ENCODE data around the gene CCDC82. TPM values are rescaled to one million over a fixed set of nuclear protein-coding genes. Genes with fewer than 3 reads are reported as not detected.
A peak's percentile ranks its signal among the peaks of the same experiment; 100 is the strongest.
"Not testable (repeated sequence)": the region's sequence is repeated elsewhere in the genome, so short reads cannot be mapped to it uniquely, and the experiment has no call there.

The CCDC82 gene
- 10 to 100 TPM; 32.0 to 34.0 TPM for total RNA-seq

DNA sequence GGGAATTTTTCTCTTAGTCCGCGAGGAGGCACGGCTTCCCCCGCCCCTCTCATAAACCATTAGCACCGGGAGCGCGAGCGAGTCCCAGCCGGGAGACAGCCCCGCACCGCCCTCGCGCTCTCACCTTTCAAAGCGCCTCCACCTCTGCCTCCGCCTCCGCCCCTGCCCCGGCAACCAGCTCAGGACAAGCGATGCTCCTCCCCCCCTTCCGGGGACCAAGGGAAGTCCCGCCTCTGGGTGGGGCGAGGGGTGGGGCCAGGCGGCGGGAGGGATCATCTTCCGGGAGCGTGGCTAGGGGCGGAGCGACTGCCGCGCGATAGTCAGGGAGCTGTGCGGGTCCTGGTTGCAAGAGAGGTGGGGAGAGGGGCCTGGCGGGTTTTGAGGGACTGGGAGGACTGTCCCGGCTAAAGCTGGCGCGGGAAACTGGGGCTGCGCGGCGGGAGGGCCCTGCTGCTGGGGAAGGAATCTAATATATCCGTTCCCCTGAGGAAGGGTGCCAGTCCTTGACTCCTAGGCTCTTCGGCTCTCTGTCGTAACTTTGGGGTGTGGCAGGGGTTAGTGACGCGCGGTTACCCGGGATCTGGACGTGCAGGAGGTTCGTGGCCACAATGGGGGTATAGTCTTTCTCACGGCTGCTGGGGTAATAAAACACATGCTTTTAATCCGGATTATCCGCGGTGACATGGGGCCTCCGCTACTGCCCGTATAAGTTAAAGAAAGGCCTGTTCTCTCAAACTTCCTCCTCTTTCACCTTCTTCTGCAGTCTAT is at the start of gene CCDC82, which contains the start of gene JRKL:
CCDC82 (minus strand) TSS at position 193 of the 768 bp plus-strand sequence. CDS start 5,165 bp downstream, outside the sequence.
JRKL (plus strand) TSS at position 294 of the 768 bp plus-strand sequence. CDS start 637 bp downstream, outside the sequence.
- peaks cover 13% of the 10 kb centered on the region for H3K36me3 Mint-ChIP-seq (ENCODE audit: low read depth)
- peak within 1 kb of the TSS; percentile 89 for H3K4me3 Mint-ChIP-seq
- DNase-seq, result peak; percentile 99
- no peaks in the 10 kb centered on the region for H3K9me3 Mint-ChIP-seq
- peaks cover 58% of the 10 kb centered on the region for H3K4me1 Mint-ChIP-seq (ENCODE audit: low read depth)
- CTCF ChIA-PET, result interaction anchor here (0.7 to 2.7 kb wide), 5 partner anchors 48 to 597 kb away, joined by 4 to 20 read pairs (median 8); partner anchors contain the start of gene MAML2
- peak within 1 kb of the TSS; percentile 91 for H3K27ac Mint-ChIP-seq
- no peaks in the 10 kb centered on the region for H3K27me3 Mint-ChIP-seq (ENCODE audit: low read depth)
- intact Hi-C loops (cut with micrococcal nuclease), result loop anchor here (1.0 to 10.0 kb wide), 15 partner anchors 47 to 1417 kb away; partner anchors contain the start of genes CEP57, CWC15, KDM4D and MAML2

DNA sequence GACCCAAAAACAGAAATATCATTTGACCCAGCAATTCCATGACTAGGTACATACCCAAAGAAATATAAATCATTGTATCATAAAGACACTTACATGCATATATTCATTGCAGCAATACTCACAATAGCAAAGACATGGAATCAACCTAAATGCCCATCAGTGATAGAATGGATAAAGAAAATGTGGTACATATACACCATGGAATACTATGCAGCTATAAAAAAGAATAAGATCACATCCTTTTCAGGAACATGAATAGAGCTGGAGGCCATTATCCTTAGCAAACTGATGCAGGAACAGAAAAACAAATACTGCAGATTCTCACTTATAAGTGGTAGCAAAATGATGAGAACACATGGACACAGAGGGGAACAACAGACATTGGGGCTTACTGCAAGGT is 42.9 kb upstream of the CCDC82 start:
- H3K36me3 Mint-ChIP-seq (ENCODE audit: low read depth); intact Hi-C loops (cut with micrococcal nuclease); CTCF ChIA-PET; DNase-seq; H3K9me3 Mint-ChIP-seq; H3K4me3 Mint-ChIP-seq; H3K27ac Mint-ChIP-seq; H3K4me1 Mint-ChIP-seq (ENCODE audit: low read depth): not testable (repeated sequence)
- peaks cover 25% of the 10 kb centered on the region for H3K27me3 Mint-ChIP-seq (ENCODE audit: low read depth)

- Mint-ChIP-seq H3K9me3 (peaks cover 4% of the 10 kb centered on the region), H3K36me3 (ENCODE audit: low read depth) (no peaks in the 10 kb centered on the region), H3K4me1 (ENCODE audit: low read depth) (no peaks in the 10 kb centered on the region), H3K27ac (no peak overlapping the region), H3K4me3 (no peak overlapping the region), H3K27me3 (ENCODE audit: low read depth) (peaks cover 21% of the 10 kb centered on the region)
- intact Hi-C loops (cut with micrococcal nuclease), result no loop called here
- DNase-seq, result no peak
- CTCF ChIA-PET, result interaction anchor here (0.6 kb wide), 1 partner anchor 38 kb away, joined by 3 read pairs; no protein-coding TSS in a partner anchor
These were observed 41.0 kb upstream of the CCDC82 start for GRCh38 chr11:96430668-96431067.

DNA sequence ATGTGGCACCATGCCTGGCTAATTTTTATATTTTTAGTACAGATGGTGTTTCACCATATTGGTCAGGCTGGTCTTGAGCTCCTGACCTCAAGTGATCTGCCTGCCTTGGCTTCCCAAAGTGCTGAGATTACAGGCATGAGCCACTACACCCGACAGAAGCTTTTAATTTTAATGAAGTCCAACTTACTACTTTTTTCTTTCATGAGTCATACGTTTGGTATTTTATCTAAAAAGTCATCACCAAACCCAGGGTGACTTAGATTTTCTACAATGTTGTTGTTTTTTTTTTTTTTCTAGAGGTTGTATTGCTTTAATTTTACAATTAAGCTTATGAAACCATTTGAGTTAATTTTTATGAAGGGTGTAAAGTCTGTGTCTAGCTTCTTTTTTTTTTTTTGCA is 35.0 kb upstream of the CCDC82 start:
- CTCF ChIA-PET, result interaction anchor here (0.6 to 2.9 kb wide), 9 partner anchors 25 to 1859 kb away, joined by 3 to 17 read pairs (median 4); no protein-coding TSS in a partner anchor
- peaks cover 4% of the 10 kb centered on the region for H3K4me1 Mint-ChIP-seq (ENCODE audit: low read depth)
- no peak overlapping the region for H3K27ac Mint-ChIP-seq
- H3K27me3 Mint-ChIP-seq (ENCODE audit: low read depth), result peaks cover 17% of the 10 kb centered on the region
- no peak overlapping the region for H3K4me3 Mint-ChIP-seq
- intact Hi-C loops (cut with micrococcal nuclease), result loop anchor here (5.0 kb wide), 1 partner anchor 1802 kb away; no protein-coding TSS in a partner anchor
- DNase-seq, result no peak
- no peaks in the 10 kb centered on the region for H3K36me3 Mint-ChIP-seq (ENCODE audit: low read depth)
- no peaks in the 10 kb centered on the region for H3K9me3 Mint-ChIP-seq

DNA sequence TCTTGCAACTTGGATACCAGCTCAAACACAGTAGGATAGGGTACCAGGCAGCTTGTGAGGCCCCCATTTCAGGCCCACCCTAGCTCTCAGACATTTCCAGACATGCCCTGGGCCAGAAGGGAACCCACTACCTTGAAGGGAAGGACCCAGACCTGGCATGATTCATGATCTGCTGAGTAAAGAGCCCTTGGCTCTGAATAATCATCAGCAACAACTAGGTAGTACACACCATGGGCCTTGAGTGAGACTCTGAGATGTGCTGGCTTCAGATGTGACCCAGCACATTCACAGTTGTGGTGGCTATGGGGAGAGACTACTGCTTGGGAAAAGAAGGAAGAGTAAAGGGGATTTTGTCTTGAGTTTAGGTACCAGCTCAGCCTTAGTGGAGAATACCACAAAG is 23.7 kb upstream of the CCDC82 start:
- Mint-ChIP-seq H3K4me3 (no peak overlapping the region), H3K9me3 (no peaks in the 10 kb centered on the region), H3K36me3 (ENCODE audit: low read depth) (no peaks in the 10 kb centered on the region), H3K4me1 (ENCODE audit: low read depth) (peaks cover 5% of the 10 kb centered on the region), H3K27me3 (ENCODE audit: low read depth) (peaks cover 15% of the 10 kb centered on the region), H3K27ac (no peak overlapping the region)
- CTCF ChIA-PET, result interaction anchor here (1.1 kb wide), 1 partner anchor 19 kb away, joined by 3 read pairs; no protein-coding TSS in a partner anchor
- DNase-seq, result no peak
- intact Hi-C loops (cut with micrococcal nuclease), result no loop called here

GRCh38 chr11:96412761-96413381 is 23.2 kb upstream of the CCDC82 start:
- peaks cover 5% of the 10 kb centered on the region for H3K4me1 Mint-ChIP-seq (ENCODE audit: low read depth)
- H3K27ac Mint-ChIP-seq, result no peak overlapping the region
- no peak overlapping the region for H3K4me3 Mint-ChIP-seq
- peaks cover 15% of the 10 kb centered on the region for H3K27me3 Mint-ChIP-seq (ENCODE audit: low read depth)
- CTCF ChIA-PET, result interaction anchor here (1.1 kb wide), 1 partner anchor 19 kb away, joined by 3 read pairs; no protein-coding TSS in a partner anchor
- no peaks in the 10 kb centered on the region for H3K36me3 Mint-ChIP-seq (ENCODE audit: low read depth)
- no peak for DNase-seq
- no peaks in the 10 kb centered on the region for H3K9me3 Mint-ChIP-seq
- intact Hi-C loops (cut with micrococcal nuclease), result no loop called here

DNA sequence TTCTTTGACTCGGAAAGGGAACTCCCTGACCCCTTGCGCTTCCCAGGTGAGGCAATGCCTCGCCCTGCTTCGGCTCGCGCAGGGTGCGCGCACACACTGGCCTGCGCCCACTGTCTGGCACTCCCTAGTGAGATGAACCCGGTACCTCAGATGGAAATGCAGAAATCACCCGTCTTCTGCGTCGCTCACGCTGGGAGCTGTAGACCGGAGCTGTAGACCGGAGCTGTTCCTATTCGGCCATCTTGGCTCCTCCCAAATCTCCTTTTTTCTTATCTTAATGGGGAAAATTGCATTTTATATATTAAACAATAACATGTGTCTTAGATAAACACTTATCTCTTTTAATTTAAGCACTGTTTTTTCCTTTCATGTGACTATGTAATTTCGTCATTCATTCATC is 21.7 kb upstream of the CCDC82 start:
- intact Hi-C loops (cut with micrococcal nuclease); H3K36me3 Mint-ChIP-seq (ENCODE audit: low read depth); DNase-seq; CTCF ChIA-PET; H3K27ac Mint-ChIP-seq; H3K9me3 Mint-ChIP-seq; H3K4me1 Mint-ChIP-seq (ENCODE audit: low read depth); H3K4me3 Mint-ChIP-seq: not testable (repeated sequence)
- peaks cover 15% of the 10 kb centered on the region for H3K27me3 Mint-ChIP-seq (ENCODE audit: low read depth)

DNA sequence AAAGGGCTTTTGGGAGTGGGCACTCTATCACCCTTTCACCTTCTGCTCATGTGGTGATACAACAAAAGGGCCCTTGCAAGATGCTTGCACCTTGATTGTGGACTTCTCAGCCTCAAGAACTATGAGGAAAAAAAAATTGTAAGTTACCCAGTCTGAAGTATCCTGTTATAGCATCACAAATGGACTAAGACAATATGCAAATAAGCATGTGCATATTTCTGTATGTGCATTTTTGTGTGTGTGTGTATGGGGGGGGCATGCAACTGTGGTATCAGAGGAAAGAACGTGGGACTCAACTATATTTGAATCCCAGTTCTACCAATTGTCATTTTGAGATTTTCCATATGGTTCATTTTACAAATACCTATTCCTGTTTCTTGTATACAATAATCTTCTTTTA is 11.0 kb upstream of the CCDC82 start:
- Mint-ChIP-seq H3K4me1 (ENCODE audit: low read depth) (peaks cover 5% of the 10 kb centered on the region), H3K27ac (no peak overlapping the region), H3K9me3 (no peaks in the 10 kb centered on the region), H3K36me3 (ENCODE audit: low read depth) (no peaks in the 10 kb centered on the region), H3K27me3 (ENCODE audit: low read depth) (no peaks in the 10 kb centered on the region), H3K4me3 (no peak overlapping the region)
- intact Hi-C loops (cut with micrococcal nuclease), result no loop called here
- CTCF ChIA-PET, result interaction anchor here (1.0 kb wide), 2 partner anchors 61 to 485 kb away, joined by 3 read pairs; no protein-coding TSS in a partner anchor
- no peak for DNase-seq

GRCh38 chr11:96397863-96398262 is 8.2 kb upstream of the CCDC82 start:
- DNase-seq, result no peak
- Mint-ChIP-seq H3K9me3 (no peaks in the 10 kb centered on the region), H3K36me3 (ENCODE audit: low read depth) (no peaks in the 10 kb centered on the region), H3K27ac (no peak overlapping the region), H3K4me3 (no peak overlapping the region), H3K27me3 (ENCODE audit: low read depth) (no peaks in the 10 kb centered on the region), H3K4me1 (ENCODE audit: low read depth) (peaks cover 10% of the 10 kb centered on the region)
- intact Hi-C loops (cut with micrococcal nuclease), result loop anchor here (10.0 kb wide), 1 partner anchor 1163 kb away; the partner anchor contains the start of gene SESN3
- CTCF ChIA-PET, result interaction anchor here (0.7 kb wide), 1 partner anchor 774 kb away, joined by 4 read pairs; no protein-coding TSS in a partner anchor

DNA sequence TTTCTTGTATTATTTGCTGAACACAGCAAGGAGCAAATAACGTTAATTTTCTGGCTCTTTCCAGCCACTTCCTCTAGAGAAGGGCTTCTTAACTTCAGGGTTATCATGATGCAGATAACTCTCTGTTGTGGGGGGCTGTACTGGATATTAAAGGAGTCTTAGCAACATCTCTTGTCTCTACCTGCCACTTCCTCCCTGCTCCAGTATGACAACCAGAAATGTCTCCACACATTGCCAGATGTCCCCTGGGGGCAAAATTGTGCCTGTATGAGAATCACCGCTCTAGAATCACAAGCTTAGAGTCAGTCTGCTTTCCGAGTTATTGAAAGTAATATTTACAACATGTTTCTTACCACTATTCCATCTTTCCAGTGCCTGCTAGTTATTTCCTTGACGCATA is 6.9 kb upstream of the CCDC82 start:
- peaks cover 2% of the 10 kb centered on the region for H3K36me3 Mint-ChIP-seq (ENCODE audit: low read depth)
- peaks cover 20% of the 10 kb centered on the region for H3K4me1 Mint-ChIP-seq (ENCODE audit: low read depth)
- intact Hi-C loops (cut with micrococcal nuclease), result loop anchor here (10.0 kb wide), 1 partner anchor 1162 kb away; the partner anchor contains the start of gene SESN3
- no peak overlapping the region for H3K4me3 Mint-ChIP-seq
- H3K27ac Mint-ChIP-seq, result no peak overlapping the region
- CTCF ChIA-PET, result interaction anchor here (0.8 to 1.6 kb wide), 2 partner anchors 547 to 553 kb away, joined by 3 to 8 read pairs; no protein-coding TSS in a partner anchor
- no peak for DNase-seq
- H3K27me3 Mint-ChIP-seq (ENCODE audit: low read depth), result no peaks in the 10 kb centered on the region
- H3K9me3 Mint-ChIP-seq, result no peaks in the 10 kb centered on the region

- CTCF ChIA-PET, result interaction anchor here (0.8 to 2.9 kb wide), 17 partner anchors 9 to 606 kb away, joined by 3 to 25 read pairs (median 4); partner anchors contain the start of genes FAM76B and MAML2
- intact Hi-C loops (cut with micrococcal nuclease), result loop anchor here (5.0 to 10.0 kb wide), 4 partner anchors 137 to 1327 kb away; partner anchors contain the start of genes SESN3 and SRSF8
- H3K9me3 Mint-ChIP-seq, result no peaks in the 10 kb centered on the region
- H3K36me3 Mint-ChIP-seq (ENCODE audit: low read depth), result peaks cover 13% of the 10 kb centered on the region
- no peak for DNase-seq
- no peak overlapping the region for H3K4me3 Mint-ChIP-seq
- peaks cover 33% of the 10 kb centered on the region for H3K4me1 Mint-ChIP-seq (ENCODE audit: low read depth)
- H3K27me3 Mint-ChIP-seq (ENCODE audit: low read depth), result no peaks in the 10 kb centered on the region
- H3K27ac Mint-ChIP-seq, result no peak overlapping the region
These were observed 5.1 kb upstream of the CCDC82 start for GRCh38 chr11:96394773-96395172.
